Stimulated activated CD4-positive, alpha-beta T cell treated with anti-CD3 and anti-CD28 coated beads, Interleukin-4, amount 100 ng/mL, for 48 hours (primary cell): ENCODE measurements around the gene FMC1.
"Not testable (repeated sequence)": the region's sequence is repeated elsewhere in the genome, so short reads cannot be mapped to it uniquely, and the experiment has no call there.

Source experiments
- DNase-seq, 2 donors: peaks; one replicate each; pipeline ENCODE4 v3.0.0-alpha.2; 2020; ENCODE audit warnings: low read depth in 2 of 2

The FMC1 gene

GRCh38 chr7:139340037-139340807 lies 915 bp upstream of the FMC1 start:
- peak; percentile 95 to 97 for DNase-seq

- DNase-seq: peak; percentile 66 to 67
Observed at GRCh38 chr7:139340808-139341057, 404 bp upstream of the FMC1 start.

GRCh38 chr7:139341776-139342226 lies 664 bp downstream of the FMC1 start:
- DNase-seq: no peak

- DNase-seq: no peak
Observed at GRCh38 chr7:139345042-139345441, 3.9 kb downstream of the FMC1 start.

- no peak for DNase-seq
Observed at GRCh38 chr7:139351027-139351426, 9.9 kb downstream of the FMC1 start.

- DNase-seq: no peak
Observed at GRCh38 chr7:139354729-139355128, 13.6 kb downstream of the FMC1 start.

- DNase-seq: no peak
Observed at GRCh38 chr7:139355320-139355719, 14.2 kb downstream of the FMC1 start.

- DNase-seq: not testable (repeated sequence)
Observed at GRCh38 chr7:139357729-139358506, 16.8 kb downstream of the FMC1 start.

- DNase-seq: peak; percentile 21 to 37
Observed at GRCh38 chr7:139358541-139359365, 17.6 kb downstream of the FMC1 start.

- peak; percentile 99 for DNase-seq
Observed at GRCh38 chr7:139359366-139360209, 18.5 kb downstream of the FMC1 start, which contains the start of gene LUC7L2. TSS of gene LUC7L2 (plus strand) at chr7:139359894. CDS start at chr7:139360262, 368 bp downstream.

GRCh38 chr7:139360210-139360947 lies 19.2 kb downstream of the FMC1 start:
- peak; percentile 97 for DNase-seq

GRCh38 chr7:139360948-139361307 lies 19.8 kb downstream of the FMC1 start:
- no peak for DNase-seq

GRCh38 chr7:139361523-139361922 lies 20.4 kb downstream of the FMC1 start:
- DNase-seq: no peak

GRCh38 chr7:139362302-139362701 lies 21.2 kb downstream of the FMC1 start:
- DNase-seq: no peak

GRCh38 chr7:139362981-139363380 lies 21.8 kb downstream of the FMC1 start:
- no peak for DNase-seq

- DNase-seq: no peak
Observed at GRCh38 chr7:139365336-139365735, 24.2 kb downstream of the FMC1 start.

- DNase-seq: no peak
Observed at GRCh38 chr7:139366400-139366799, 25.3 kb downstream of the FMC1 start.

- DNase-seq: no peak
Observed at GRCh38 chr7:139367438-139368155, 26.5 kb downstream of the FMC1 start.

GRCh38 chr7:139370301-139370942 lies 29.3 kb downstream of the FMC1 start:
- DNase-seq: no peak

- DNase-seq: no peak
Observed at GRCh38 chr7:139370943-139371313, 29.8 kb downstream of the FMC1 start.
